ENCODE data around the gene NRBF2. TPM values are rescaled to one million over a fixed set of nuclear protein-coding genes. Genes with fewer than 3 reads are reported as not detected.

Gene NRBF2
- total and polyA plus RNA-seq, 12 donors: 5.4 to 23.1 (median 13.9) TPM

- WGBS, 4 donors: 89 to 100% (median 94%) methylated on average over 1 of the region's 1 CpG
- Histone ChIP-seq H3K27me3 (no peaks in the 10 kb centered on the region), H3K4me1 (replicated peaks in 1 of 2) (peaks cover 0 to 8% of the 10 kb centered on the region in 2 donors), H3K36me3 (replicated peaks in 1 of 2) (peaks cover 0 to 25% of the 10 kb centered on the region in 2 donors), H3K27ac (no peak overlapping the region), H3K4me3 (no peak overlapping the region), H3K9me3 (replicated peaks in 1 of 3) (no peaks in the 10 kb centered on the region)
- TF ChIP-seq POLR2A (IDR thresholded peaks at IDR 0.05): no peak
- TF ChIP-seq CTCF (IDR thresholded peaks at IDR 0.05): no peak
- DNase-seq: no peak
- intact Hi-C loops (cut with DNase I): no loop called here
Measured at GRCh38 chr10:63171926-63172325, 38.8 kb downstream of the NRBF2 start.

- no peak overlapping the region for H3K27ac ChIP-seq
- peaks cover 0 to 35% of the 10 kb centered on the region in 2 donors for H3K36me3 ChIP-seq (replicated peaks in 1 of 2)
- intact Hi-C loops (cut with DNase I): no loop called here
- H3K9me3 ChIP-seq (replicated peaks in 1 of 3): no peaks in the 10 kb centered on the region
- no peak for DNase-seq
- 94 to 100% (median 95%) methylated on average over 1 of the region's 1 CpG for WGBS, 4 donors
- no peak for TF ChIP-seq CTCF (IDR thresholded peaks at IDR 0.05)
- no peak for TF ChIP-seq POLR2A (IDR thresholded peaks at IDR 0.05)
- no peaks in the 10 kb centered on the region for H3K27me3 ChIP-seq
- no peak overlapping the region for H3K4me3 ChIP-seq
- H3K4me1 ChIP-seq (replicated peaks in 1 of 2): peaks cover 0 to 5% of the 10 kb centered on the region in 2 donors
Measured at GRCh38 chr10:63173468-63174232, 40.5 kb downstream of the NRBF2 start.

- Histone ChIP-seq H3K4me1 (replicated peaks in 1 of 2) (peaks cover 0 to 5% of the 10 kb centered on the region in 2 donors), H3K4me3 (no peak overlapping the region), H3K27me3 (no peaks in the 10 kb centered on the region), H3K27ac (no peak overlapping the region), H3K36me3 (replicated peaks in 1 of 2) (peaks cover 0 to 52% of the 10 kb centered on the region in 2 donors), H3K9me3 (replicated peaks in 1 of 3) (no peaks in the 10 kb centered on the region)
- 86 to 100% (median 90%) methylated on average over 1 of the region's 1 CpG for WGBS, 4 donors
- TF ChIP-seq POLR2A (IDR thresholded peaks at IDR 0.05): no peak
- TF ChIP-seq CTCF (IDR thresholded peaks at IDR 0.05): no peak
- DNase-seq: no peak
- intact Hi-C loops (cut with DNase I): no loop called here
Measured at GRCh38 chr10:63175534-63175933, 42.4 kb downstream of the NRBF2 start.

GRCh38 chr10:63192826-63193225, 59.7 kb downstream of the NRBF2 start:
- Histone ChIP-seq H3K9me3 (replicated peaks in 1 of 3) (no peaks in the 10 kb centered on the region), H3K27ac (no peak overlapping the region), H3K4me3 (no peak overlapping the region), H3K4me1 (replicated peaks in 1 of 2) (no peaks in the 10 kb centered on the region), H3K36me3 (replicated peaks in 1 of 2) (peaks cover 0 to 51% of the 10 kb centered on the region in 2 donors), H3K27me3 (no peaks in the 10 kb centered on the region)
- intact Hi-C loops (cut with DNase I): no loop called here
- 24 to 52% (median 38%) methylated on average over 1 of the region's 1 CpG for WGBS, 4 donors
- TF ChIP-seq CTCF (IDR thresholded peaks at IDR 0.05) (no peak), POLR2A (IDR thresholded peaks at IDR 0.05) (no peak)
- no peak for DNase-seq
